Lung (tissue), 16 donors: ENCODE measurements around the gene PAPSS2. TPM values are rescaled to one million over a fixed set of nuclear protein-coding genes. Genes with fewer than 3 reads are reported as not detected.
"Not testable (repeated sequence)": the region's sequence is repeated elsewhere in the genome, so short reads cannot be mapped to it uniquely, and the experiment has no call there.

ENCODE experiments used
- ATAC-seq: fragments of 200-7000 bp; cut with Tn5 transposase; one replicate; pipeline ENCODE4 v1.9.1; 2020; ENCODE audit warnings: moderate number of reproducible peaks; ENCODE audit not compliant: insufficient read depth, low FRiP score
- DNase-seq, 3 donors: peaks; one replicate each; pipeline ENCODE4 v3.0.0-alpha.2; 2013 to 2017
- H3K27ac ChIP-seq, 2 donors: one replicate each; pipeline ENCODE4 v1.5.1; 2013; ENCODE audit warnings: mild to moderate bottlenecking in 2 of 2, moderate library complexity in 2 of 2, control low read depth in 1 of 2, inconsistent platforms in 1 of 2, low read depth in 1 of 2, low read length in 1 of 2
- H3K27me3 ChIP-seq, 3 donors: one replicate each; pipeline ENCODE4 v1.5.1; 2013; ENCODE audit warnings: low read length in 2 of 3; ENCODE audit not compliant: control insufficient read depth in 3 of 3, insufficient read depth in 3 of 3
- H3K36me3 ChIP-seq, 4 donors: one replicate each; pipeline ENCODE4 v1.5.1; 2013; ENCODE audit warnings: low read length in 4 of 4, mild to moderate bottlenecking in 1 of 4, moderate library complexity in 1 of 4; ENCODE audit not compliant: control insufficient read depth in 4 of 4, insufficient read depth in 4 of 4
- H3K4me1 ChIP-seq, 5 donors: one replicate each; pipeline ENCODE4 v1.5.1; 2013; ENCODE audit warnings: low read length in 5 of 5, mild to moderate bottlenecking in 2 of 5, moderate library complexity in 1 of 5; ENCODE audit not compliant: control insufficient read depth in 5 of 5, insufficient read depth in 5 of 5
- H3K4me3 ChIP-seq: one replicate; pipeline ENCODE4 v1.5.1; 2013; ENCODE audit warnings: mild to moderate bottlenecking, control low read depth, moderate library complexity
- H3K9ac ChIP-seq, 2 donors: one replicate each; pipeline ENCODE4 v1.5.1; 2013; ENCODE audit warnings: low read length in 2 of 2, control low read depth in 1 of 2; ENCODE audit not compliant: insufficient read depth in 1 of 2
- H3K9me3 ChIP-seq, 4 donors: one replicate each; pipeline ENCODE4 v1.5.1; 2013; ENCODE audit warnings: low read length in 3 of 4, mild to moderate bottlenecking in 1 of 4, moderate library complexity in 1 of 4; ENCODE audit not compliant: control insufficient read depth in 4 of 4, insufficient read depth in 3 of 4
- WGBS, 2 donors: extraction: QIAGEN DNeasy Blood & Tissue Kit; methylation state at CpG; one replicate each; pipeline ENCODE4 v1.1.7; 2013; 5-methylcytosine and 5-hydroxymethylcytosine counted together
- long read RNA-seq, 5 donors: transcript quantifications; one replicate each; lab custom pipeline, GENCODE V29; 2026
- polyA plus RNA-seq, 2 donors: library from polyadenylated mRNA; stranded (reverse); fragments of 200-250 nt; gene quantifications; one replicate each; pipeline ENCODE4 v1.2.1, GENCODE V29; 2013
- total RNA-seq, 2 donors: library from RNA; depleted of rRNA in 1 of 2; stranded (reverse); fragments of >200 nt in 1 of 2; gene quantifications; one replicate each; pipeline ENCODE4 v1.2.1, GENCODE V29; 2014 to 2021
- TF ChIP-seq, protein P1 (sequence below): IDR thresholded peaks from 2 replicates; pipeline ENCODE4 v1.5.1; 2012; ENCODE audit warnings: mild to moderate bottlenecking; ENCODE audit errors: control extremely low read depth, extremely low read depth
- donor health status: control.
- donor health status: control.
- donor health status: Bipolar disorder and iron deficiency.
- donor health status: healthy.
- donor health status: DM: yes; HTN: yes; CAD: no.

PAPSS2 gene
- total RNA-seq, result 100 to 1,000 TPM; 100 to 107 TPM
- polyA plus RNA-seq, result 10 to 100 TPM; 29.0 to 62.1 TPM
- long read RNA-seq, donor 1, transcript PAPSS2-201 (12 exons, 3,949 nt), result major isoform, 6 of 11 reads
- long read RNA-seq, donor 1, partial matches to known transcripts, result 5 of 11 reads
- long read RNA-seq, donor 1, other reads (novel, unspliced or antisense), result 0 of 11 reads
- long read RNA-seq, donor 2, partial matches to known transcripts, result 0 of 4 reads
- long read RNA-seq, donor 2, other reads (novel, unspliced or antisense), result 0 of 4 reads
- long read RNA-seq, donor 3, transcript PAPSS2-201 (12 exons, 3,949 nt), result major isoform, 7 of 16 reads
- long read RNA-seq, donor 3, partial matches to known transcripts, result 9 of 16 reads
- long read RNA-seq, donor 3, other reads (novel, unspliced or antisense), result 0 of 16 reads
- long read RNA-seq, donor 4, partial matches to known transcripts, result 0 of 3 reads
- long read RNA-seq, donor 4, other reads (novel, unspliced or antisense), result 0 of 3 reads
- long read RNA-seq, donor 5, partial matches to known transcripts, result 0 of 3 reads
- long read RNA-seq, donor 5, other reads (novel, unspliced or antisense), result 0 of 3 reads

DNA sequence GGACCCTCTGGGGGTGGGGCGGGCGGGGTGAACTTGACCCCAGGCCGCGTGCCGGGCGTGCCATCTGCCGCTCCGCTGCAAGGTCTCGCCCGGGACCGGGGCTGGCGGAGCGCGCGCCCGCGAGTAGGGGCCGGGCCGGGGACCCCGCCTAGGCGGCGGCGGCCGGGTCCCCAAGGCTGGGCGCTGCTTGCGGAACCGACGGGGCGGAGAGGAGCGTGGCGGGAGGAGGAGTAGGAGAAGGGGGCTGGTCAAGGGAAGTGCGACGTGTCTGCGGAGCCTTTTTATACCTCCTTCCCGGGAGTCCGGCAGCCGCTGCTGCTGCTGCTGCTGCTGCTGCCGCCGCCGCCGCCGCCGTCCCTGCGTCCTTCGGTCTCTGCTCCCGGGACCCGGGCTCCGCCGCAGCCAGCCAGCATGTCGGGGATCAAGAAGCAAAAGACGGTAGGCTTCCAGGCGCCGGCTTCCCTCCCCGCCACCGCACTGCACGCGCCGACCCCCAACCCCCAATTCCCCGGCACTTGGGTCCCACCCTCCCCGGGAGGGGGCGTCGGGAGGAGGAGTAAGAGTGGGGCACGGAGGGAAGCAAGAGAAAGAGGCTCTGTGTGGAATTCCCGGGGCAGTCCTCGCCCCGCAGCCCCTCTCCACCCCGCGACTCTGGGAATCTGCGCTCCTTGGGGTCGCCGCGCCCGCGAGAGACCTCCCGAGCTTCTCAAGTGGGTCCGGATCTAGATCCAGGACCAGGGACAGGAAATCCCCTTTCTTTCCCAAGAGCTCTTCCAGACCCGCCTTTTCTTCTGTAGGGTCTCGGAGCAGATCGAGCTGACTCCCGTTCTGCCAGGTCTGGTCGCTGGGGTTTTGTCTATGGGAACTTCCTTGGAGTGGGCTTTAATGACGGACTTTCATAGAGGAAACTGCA is at the start of gene PAPSS2:
PAPSS2 (plus strand) TSS at position 308 of the 913 bp plus-strand sequence; CDS start at position 412, 104 bp downstream.
- Histone ChIP-seq H3K36me3 (peaks cover 0 to 8% (median 3%) of the 10 kb centered on the region in 4 donors), H3K9ac (peak within 1 kb of the TSS; percentile 48 to 95), H3K9me3 (no peaks in the 10 kb centered on the region), H3K4me1 (peaks cover 0 to 35% (median 6%) of the 10 kb centered on the region in 5 donors), H3K27ac (peak within 1 kb of the TSS; percentile 41 to 94), H3K27me3 (no peaks in the 10 kb centered on the region), H3K4me3 (peak within 1 kb of the TSS; percentile 92)
- 1 to 2% methylated on average over 44 to 82 of the region's 82 CpGs for WGBS, 2 donors
- DNase-seq (peak; percentile 83 to 87 (median 85)), ATAC-seq (peak; percentile 81)
- TF ChIP-seq, protein P1, sequence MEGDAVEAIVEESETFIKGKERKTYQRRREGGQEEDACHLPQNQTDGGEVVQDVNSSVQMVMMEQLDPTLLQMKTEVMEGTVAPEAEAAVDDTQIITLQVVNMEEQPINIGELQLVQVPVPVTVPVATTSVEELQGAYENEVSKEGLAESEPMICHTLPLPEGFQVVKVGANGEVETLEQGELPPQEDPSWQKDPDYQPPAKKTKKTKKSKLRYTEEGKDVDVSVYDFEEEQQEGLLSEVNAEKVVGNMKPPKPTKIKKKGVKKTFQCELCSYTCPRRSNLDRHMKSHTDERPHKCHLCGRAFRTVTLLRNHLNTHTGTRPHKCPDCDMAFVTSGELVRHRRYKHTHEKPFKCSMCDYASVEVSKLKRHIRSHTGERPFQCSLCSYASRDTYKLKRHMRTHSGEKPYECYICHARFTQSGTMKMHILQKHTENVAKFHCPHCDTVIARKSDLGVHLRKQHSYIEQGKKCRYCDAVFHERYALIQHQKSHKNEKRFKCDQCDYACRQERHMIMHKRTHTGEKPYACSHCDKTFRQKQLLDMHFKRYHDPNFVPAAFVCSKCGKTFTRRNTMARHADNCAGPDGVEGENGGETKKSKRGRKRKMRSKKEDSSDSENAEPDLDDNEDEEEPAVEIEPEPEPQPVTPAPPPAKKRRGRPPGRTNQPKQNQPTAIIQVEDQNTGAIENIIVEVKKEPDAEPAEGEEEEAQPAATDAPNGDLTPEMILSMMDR, result no peak

DNA sequence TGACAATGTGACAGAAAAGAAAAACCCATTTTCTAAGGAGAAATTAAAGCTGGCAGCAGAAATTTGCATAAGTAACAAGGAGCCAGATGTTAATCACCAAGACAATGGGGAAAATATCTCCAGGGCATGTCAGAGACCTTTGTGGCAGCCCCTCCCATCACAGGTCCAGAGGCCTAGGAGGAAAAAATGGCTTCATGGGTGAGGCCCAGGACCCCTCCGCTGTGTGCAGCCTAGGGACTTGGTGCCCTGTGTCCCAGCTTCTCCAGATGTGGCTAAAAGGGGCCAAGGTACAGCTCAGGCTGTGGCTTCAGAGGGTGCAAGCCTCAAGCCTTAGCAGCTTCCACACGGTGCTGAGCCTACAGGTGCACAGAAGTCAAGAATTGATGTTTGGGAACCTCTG is 48.3 kb upstream of the PAPSS2 start:
- H3K9ac ChIP-seq, H3K4me1 ChIP-seq, H3K4me3 ChIP-seq, DNase-seq, H3K27me3 ChIP-seq, ATAC-seq, H3K27ac ChIP-seq, H3K9me3 ChIP-seq, H3K36me3 ChIP-seq: not testable (repeated sequence)
- WGBS, 2 donors, result 93 to 100% methylated on average over 2 of the region's 2 CpGs

DNA sequence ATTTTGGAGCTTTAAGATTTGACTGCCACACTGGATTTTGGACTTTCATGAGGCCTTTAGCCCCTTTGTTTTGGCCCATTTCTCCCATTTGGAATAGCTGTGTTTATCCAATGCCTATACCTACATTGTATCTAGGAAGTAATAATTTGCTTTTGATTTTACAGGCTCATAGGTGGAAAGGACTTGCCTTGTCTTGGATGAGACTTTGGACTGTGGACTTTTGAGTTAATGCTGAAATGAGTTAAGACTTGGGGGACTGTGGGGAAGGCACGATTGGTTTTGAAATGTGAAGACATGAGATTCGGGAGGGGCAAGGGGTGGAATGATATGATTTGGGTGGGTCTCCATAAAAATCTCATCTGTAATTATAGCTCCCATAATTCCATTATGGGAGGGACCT is 47.6 kb upstream of the PAPSS2 start:
- ATAC-seq, result no peak
- Histone ChIP-seq H3K36me3 (no peaks in the 10 kb centered on the region), H3K4me1 (peaks cover 0 to 7% (median 1%) of the 10 kb centered on the region in 5 donors), H3K9me3 (peaks cover 0 to 3% (median 0%) of the 10 kb centered on the region in 4 donors), H3K4me3 (no peak overlapping the region), H3K27me3 (no peaks in the 10 kb centered on the region), H3K9ac (no peak overlapping the region), H3K27ac (no peak overlapping the region)
- no peak for DNase-seq
- WGBS, 2 donors, result 48 to 78% methylated on average over 2 of the region's 2 CpGs
- TF ChIP-seq, protein P1, result no peak
